PC-9 (cell line): ENCODE measurements around the gene RHOXF2.

Source experiments
- EZH2 ChIP-seq: fragments of 200-600 bp; sonication (generic); IDR thresholded peaks from 2 replicates; pipeline ENCODE4 v1.8.0; 2017; ENCODE audit warnings: antibody characterized with exemption, low read depth
- TF ChIP-seq, protein P1 (sequence below): fragments of 200-600 bp; sonication (generic); conservative IDR thresholded peaks from 2 replicates; pipeline ENCODE4 v1.6.1; 2017; ENCODE audit warnings: mixed run types, antibody characterized with exemption, mild to moderate bottlenecking, moderate library complexity

DNA sequence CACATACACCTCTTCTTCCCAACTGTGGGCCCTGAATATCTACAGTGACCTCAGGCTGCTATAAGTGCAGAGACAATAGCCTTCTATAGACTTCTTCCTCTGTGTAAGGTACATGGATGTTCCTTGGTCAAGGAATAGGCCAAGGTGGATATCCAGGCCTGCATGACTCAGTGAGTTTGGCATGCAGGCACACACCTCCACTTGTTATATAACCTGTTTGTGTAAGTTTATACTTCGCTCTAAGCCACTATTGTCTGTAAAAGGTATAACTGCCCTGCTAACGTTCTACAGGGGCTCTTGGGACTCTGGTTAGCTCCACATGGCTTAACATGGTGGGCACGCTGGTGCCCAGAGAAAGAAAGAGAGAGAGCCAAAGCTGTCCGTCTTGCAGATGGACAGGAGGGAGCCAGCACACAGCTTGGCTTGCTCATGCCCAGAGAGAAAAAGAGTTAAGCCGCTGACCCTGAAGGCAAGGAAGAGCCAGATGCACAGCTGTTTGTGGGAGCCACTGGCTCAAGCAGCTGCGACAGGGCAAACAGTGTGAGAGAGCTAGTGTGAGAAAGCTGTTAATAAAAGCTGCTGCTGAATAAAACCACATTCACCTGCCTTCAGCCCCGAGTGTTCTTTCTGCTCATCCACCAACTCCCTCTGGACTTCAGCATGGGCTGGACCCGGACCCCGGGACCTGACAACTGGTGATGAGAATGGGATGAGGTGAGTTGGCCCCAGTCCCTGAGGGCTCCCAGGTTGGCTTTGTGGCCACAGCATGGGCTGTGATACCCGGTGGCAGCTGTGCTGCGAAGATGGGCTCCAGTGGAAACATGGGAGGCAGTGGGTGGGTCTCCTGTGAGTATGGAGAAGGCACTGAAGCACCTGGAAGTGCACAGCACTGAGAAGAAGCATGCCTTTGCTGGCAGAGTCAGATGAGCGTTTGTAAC is 47.7 kb downstream of the RHOXF2 start:
- TF ChIP-seq, protein P1, sequence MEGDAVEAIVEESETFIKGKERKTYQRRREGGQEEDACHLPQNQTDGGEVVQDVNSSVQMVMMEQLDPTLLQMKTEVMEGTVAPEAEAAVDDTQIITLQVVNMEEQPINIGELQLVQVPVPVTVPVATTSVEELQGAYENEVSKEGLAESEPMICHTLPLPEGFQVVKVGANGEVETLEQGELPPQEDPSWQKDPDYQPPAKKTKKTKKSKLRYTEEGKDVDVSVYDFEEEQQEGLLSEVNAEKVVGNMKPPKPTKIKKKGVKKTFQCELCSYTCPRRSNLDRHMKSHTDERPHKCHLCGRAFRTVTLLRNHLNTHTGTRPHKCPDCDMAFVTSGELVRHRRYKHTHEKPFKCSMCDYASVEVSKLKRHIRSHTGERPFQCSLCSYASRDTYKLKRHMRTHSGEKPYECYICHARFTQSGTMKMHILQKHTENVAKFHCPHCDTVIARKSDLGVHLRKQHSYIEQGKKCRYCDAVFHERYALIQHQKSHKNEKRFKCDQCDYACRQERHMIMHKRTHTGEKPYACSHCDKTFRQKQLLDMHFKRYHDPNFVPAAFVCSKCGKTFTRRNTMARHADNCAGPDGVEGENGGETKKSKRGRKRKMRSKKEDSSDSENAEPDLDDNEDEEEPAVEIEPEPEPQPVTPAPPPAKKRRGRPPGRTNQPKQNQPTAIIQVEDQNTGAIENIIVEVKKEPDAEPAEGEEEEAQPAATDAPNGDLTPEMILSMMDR, result no peak
- no peak for TF ChIP-seq EZH2
